IPS DF 19.7 (cell line): ENCODE results near the gene DAAM2.

ENCODE experiments used
- DNase-seq: peaks from one replicate; pipeline ENCODE4 v3.0.0-alpha.2; 2013; ENCODE audit warnings: low read depth, low spot score

The DAAM2 gene

GRCh38 chr6:39908838-39909583, 116.8 kb downstream of the DAAM2 start:
- DNase-seq = no peak

- DNase-seq = no peak
Observed at GRCh38 chr6:39909701-39910100, 117.5 kb downstream of the DAAM2 start.

- no peak for DNase-seq
Observed at GRCh38 chr6:39910164-39910563, 118.0 kb downstream of the DAAM2 start.

GRCh38 chr6:39910744-39911143, 118.6 kb downstream of the DAAM2 start:
- no peak for DNase-seq

GRCh38 chr6:39911513-39912125, 119.4 kb downstream of the DAAM2 start:
- no peak for DNase-seq

GRCh38 chr6:39912446-39912845, 120.3 kb downstream of the DAAM2 start:
- no peak for DNase-seq

GRCh38 chr6:39913391-39913916, 121.3 kb downstream of the DAAM2 start:
- no peak for DNase-seq

- no peak for DNase-seq
Observed at GRCh38 chr6:39914239-39914638, 122.1 kb downstream of the DAAM2 start.

GRCh38 chr6:39915866-39916265, 123.7 kb downstream of the DAAM2 start:
- no peak for DNase-seq

- no peak for DNase-seq
Observed at GRCh38 chr6:39917329-39917728, 125.2 kb downstream of the DAAM2 start.

GRCh38 chr6:39917981-39918380, 125.8 kb downstream of the DAAM2 start:
- no peak for DNase-seq

- DNase-seq = no peak
Observed at GRCh38 chr6:39918831-39919230, 126.7 kb downstream of the DAAM2 start.

- DNase-seq = no peak
Observed at GRCh38 chr6:39920157-39920556, 128.0 kb downstream of the DAAM2 start.

- DNase-seq = no peak
Observed at GRCh38 chr6:39922821-39923220, 130.6 kb downstream of the DAAM2 start.

- no peak for DNase-seq
Observed at GRCh38 chr6:39923394-39923793, 131.2 kb downstream of the DAAM2 start.

- DNase-seq = no peak
Observed at GRCh38 chr6:39923861-39924260, 131.7 kb downstream of the DAAM2 start.

GRCh38 chr6:39924283-39924682, 132.1 kb downstream of the DAAM2 start:
- no peak for DNase-seq

- no peak for DNase-seq
Observed at GRCh38 chr6:39925191-39925930, 133.2 kb downstream of the DAAM2 start.

GRCh38 chr6:39925931-39926290, 133.7 kb downstream of the DAAM2 start:
- no peak for DNase-seq

- DNase-seq = no peak
Observed at GRCh38 chr6:39926668-39927067, 134.5 kb downstream of the DAAM2 start.

- DNase-seq = no peak
Observed at GRCh38 chr6:39927159-39927558, 135.0 kb downstream of the DAAM2 start.

- DNase-seq = no peak
Observed at GRCh38 chr6:39929039-39929732, 137.0 kb downstream of the DAAM2 start.
